Spleen (tissue), 11 donors: Measurements from ENCODE around the gene YTHDF2. TPM values are rescaled to one million over a fixed set of nuclear protein-coding genes. Genes with fewer than 3 reads are reported as not detected.
"Not testable (repeated sequence)": the region's sequence is repeated elsewhere in the genome, so short reads cannot be mapped to it uniquely, and the experiment has no call there.

Experiments used
- DNase-seq: peaks from one replicate; pipeline ENCODE4 v3.0.0-alpha.2; 2020
- H3K27ac ChIP-seq, 8 donors: fragments of 200-600 bp; sonication (generic) in 7 of 8; 1 replicate in 4 of 8; 2 replicates in 4 of 8; pipeline versions ENCODE4 v1.5.0 to v1.8.0; 2016 to 2021; ENCODE audit warnings: inconsistent platforms in 4 of 8, mild to moderate bottlenecking in 4 of 8, moderate library complexity in 1 of 8
- H3K27me3 ChIP-seq, 7 donors: fragments of 200-600 bp; sonication (generic) in 6 of 7; replicated peaks in 1 of 7; 1 replicate in 4 of 7; 2 replicates in 3 of 7; pipeline versions ENCODE4 v1.5.0 to v1.8.0; 2016 to 2021; ENCODE audit warnings: inconsistent platforms in 3 of 7, mild to moderate bottlenecking in 1 of 7
- H3K36me3 ChIP-seq, 6 donors: fragments of 200-600 bp; sonication (generic) in 5 of 6; 1 replicate in 4 of 6; 2 replicates in 2 of 6; pipeline versions ENCODE4 v1.5.0 to v1.8.0; 2016 to 2021; ENCODE audit warnings: inconsistent platforms in 2 of 6
- H3K4me1 ChIP-seq, 6 donors: fragments of 200-600 bp; sonication (generic) in 5 of 6; 1 replicate in 3 of 6; 2 replicates in 3 of 6; pipeline versions ENCODE4 v1.5.0 to v1.8.0; 2016 to 2021; ENCODE audit warnings: inconsistent platforms in 3 of 6
- H3K4me3 ChIP-seq, 8 donors: fragments of 200-600 bp; sonication (generic) in 7 of 8; 1 replicate in 4 of 8; 2 replicates in 4 of 8; pipeline versions ENCODE4 v1.5.0 to v1.8.0; 2016 to 2021; ENCODE audit warnings: inconsistent platforms in 4 of 8, mild to moderate bottlenecking in 4 of 8, moderate library complexity in 2 of 8
- H3K9me3 ChIP-seq, 8 donors: fragments of 200-600 bp; sonication (generic) in 7 of 8; 1 replicate in 4 of 8; 2 replicates in 4 of 8; pipeline versions ENCODE4 v1.5.0 to v1.8.0; 2016 to 2021; ENCODE audit warnings: inconsistent platforms in 4 of 8
- POLR2A ChIP-seq, 3 donors: fragments of 450-650 bp; IDR thresholded peaks; one replicate each; pipeline ENCODE4 v1.5.1; 2017; ENCODE audit warnings: antibody characterized with exemption in 3 of 3, mild to moderate bottlenecking in 1 of 3
- POLR2AphosphoS5 ChIP-seq, 3 donors: sonication (generic); formaldehyde crosslinking; IDR thresholded peaks; one replicate each; pipeline ENCODE4 v1.5.1; 2017; ENCODE audit warnings: antibody characterized with exemption in 3 of 3
- WGBS, 5 donors: extraction: QIAGEN DNeasy Blood & Tissue Kit in 3 of 5; methylation state at CpG; one replicate each; pipeline versions ENCODE4 v1.1.5 to v1.1.7; 2013 to 2018; 5-methylcytosine and 5-hydroxymethylcytosine counted together
- intact Hi-C: fragments of 100-400 bp; cut with DNase I; formaldehyde crosslinking; loops from one replicate; pipeline ENCODE4 v1.15.0; 2023; ENCODE audit warnings: low total_unique reads
- polyA plus RNA-seq, 3 donors: library from polyadenylated mRNA; stranded (reverse); fragments of 200-250 nt; gene quantifications; one replicate each; pipeline ENCODE4 v1.2.1, GENCODE V29; 2013
- total RNA-seq, 7 donors: library from RNA; depleted of rRNA in 3 of 7; stranded (reverse); fragments of >200 nt in 3 of 7; fragmentation: NEBNext Ultra II Directional in 4 of 7; extraction: Animal tissue kit (Norgen Biotek cat#: 25700) in 4 of 7; gene quantifications; one replicate each; pipeline versions ENCODE4 v1.1.0 to v1.2.1, GENCODE V29; 2016 to 2021
- TF ChIP-seq, protein P1 (sequence below), 11 experiments: fragments of 200-600 bp in 7 of 11; fragments of 450-650 bp in 4 of 11; sonication (generic) in 4 of 11; IDR thresholded peaks in 8 of 11; conservative IDR thresholded peaks in 3 of 11; 1 replicate in 7 of 11; 2 replicates in 4 of 11; pipeline versions ENCODE4 v1.4.0 to v1.8.0; 2016 to 2021; ENCODE audit warnings: antibody characterized with exemption in 11 of 11, inconsistent platforms in 4 of 11, mild to moderate bottlenecking in 1 of 11
- donor health status: healthy with polysubstance abuse.
- donor health status: DM: no; HTN: no; CAD: no; lungs with moderate emphysema.
- donor health status: DM: no; HTN: no; CAD: no.
- donor health status: Bipolar disorder and iron deficiency.
- donor health status: healthy.
- donor health status: DM: no; HTN: no; CAD: no.
- donor health status: DM: yes; HTN: yes; CAD: no.

The YTHDF2 gene
- total and polyA plus RNA-seq, 10 donors, result 31.4 to 67.5 (median 57.0) TPM

DNA sequence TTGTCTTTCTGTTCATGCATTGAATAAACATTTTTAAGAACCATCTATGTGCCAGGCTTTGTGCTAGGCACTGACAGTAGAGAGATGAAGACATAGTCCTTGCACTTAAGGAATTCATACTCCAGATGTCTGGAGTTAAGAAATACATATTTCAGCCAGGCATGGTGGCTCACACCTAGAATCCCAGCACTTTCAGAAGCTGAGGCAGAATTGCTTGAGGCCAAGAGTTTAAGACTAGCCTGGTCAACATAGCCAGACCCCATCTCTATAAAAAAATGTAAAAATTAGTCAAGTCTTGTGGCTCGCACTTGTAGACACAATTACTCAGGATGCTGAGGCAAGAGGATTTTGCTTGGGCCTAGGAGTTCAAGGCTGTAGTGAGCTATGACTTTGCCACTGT is 18.6 kb upstream of the YTHDF2 start:
- peaks cover 0 to 46% (median 23%) of the 10 kb centered on the region in 6 donors for H3K36me3 ChIP-seq
- H3K27me3 ChIP-seq, result no peaks in the 10 kb centered on the region
- TF ChIP-seq POLR2AphosphoS5 (IDR thresholded peaks at IDR 0.05), result no peak
- TF ChIP-seq, protein P1, sequence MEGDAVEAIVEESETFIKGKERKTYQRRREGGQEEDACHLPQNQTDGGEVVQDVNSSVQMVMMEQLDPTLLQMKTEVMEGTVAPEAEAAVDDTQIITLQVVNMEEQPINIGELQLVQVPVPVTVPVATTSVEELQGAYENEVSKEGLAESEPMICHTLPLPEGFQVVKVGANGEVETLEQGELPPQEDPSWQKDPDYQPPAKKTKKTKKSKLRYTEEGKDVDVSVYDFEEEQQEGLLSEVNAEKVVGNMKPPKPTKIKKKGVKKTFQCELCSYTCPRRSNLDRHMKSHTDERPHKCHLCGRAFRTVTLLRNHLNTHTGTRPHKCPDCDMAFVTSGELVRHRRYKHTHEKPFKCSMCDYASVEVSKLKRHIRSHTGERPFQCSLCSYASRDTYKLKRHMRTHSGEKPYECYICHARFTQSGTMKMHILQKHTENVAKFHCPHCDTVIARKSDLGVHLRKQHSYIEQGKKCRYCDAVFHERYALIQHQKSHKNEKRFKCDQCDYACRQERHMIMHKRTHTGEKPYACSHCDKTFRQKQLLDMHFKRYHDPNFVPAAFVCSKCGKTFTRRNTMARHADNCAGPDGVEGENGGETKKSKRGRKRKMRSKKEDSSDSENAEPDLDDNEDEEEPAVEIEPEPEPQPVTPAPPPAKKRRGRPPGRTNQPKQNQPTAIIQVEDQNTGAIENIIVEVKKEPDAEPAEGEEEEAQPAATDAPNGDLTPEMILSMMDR (IDR thresholded peaks at IDR 0.05 in 8 of 11, conservative IDR thresholded peaks at IDR 0.05 in 3 of 11), result no peak
- DNase-seq, result no peak
- no peak overlapping the region for H3K27ac ChIP-seq
- intact Hi-C loops, result no loop called here
- H3K9me3 ChIP-seq, result no peaks in the 10 kb centered on the region
- no peaks in the 10 kb centered on the region for H3K4me1 ChIP-seq
- no peak overlapping the region for H3K4me3 ChIP-seq
- WGBS, 5 donors, result 84 to 100% (median 96%) methylated on average over 1 of the region's 1 CpG

DNA sequence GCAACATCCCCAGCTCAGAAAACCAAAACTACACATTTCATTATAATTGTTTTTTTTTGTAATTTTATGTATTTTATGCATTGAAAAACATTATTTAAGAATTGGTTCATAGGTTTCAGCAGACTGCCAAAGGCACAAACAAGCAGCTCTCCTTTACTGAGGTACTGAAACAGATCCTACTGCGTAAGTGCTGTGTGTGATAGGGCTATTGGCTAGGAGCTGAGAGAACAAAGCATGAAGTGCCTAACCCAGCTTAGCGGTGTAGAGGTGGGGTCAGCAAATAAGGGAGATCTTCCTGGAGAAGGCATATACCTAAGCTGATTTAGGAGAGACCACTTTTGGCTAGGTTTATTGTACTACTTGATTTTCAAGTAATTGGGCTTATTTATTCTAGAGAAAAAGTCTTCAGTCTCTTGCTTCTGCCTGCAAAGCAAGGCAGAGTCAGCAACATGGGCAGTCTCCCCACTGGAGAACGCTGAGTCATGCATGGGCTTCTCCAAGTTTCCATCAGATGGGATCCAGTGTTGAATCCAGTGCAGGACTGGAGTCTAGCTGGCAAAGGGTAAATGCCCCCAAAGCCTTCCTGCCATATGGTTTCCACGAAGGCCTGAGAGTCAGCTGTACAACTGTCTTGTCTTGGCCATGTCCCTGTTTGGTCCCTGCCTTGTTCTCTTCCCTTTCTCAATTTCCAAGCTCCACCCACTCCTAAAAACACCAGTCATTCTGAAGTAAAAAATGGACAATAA is 18.0 kb upstream of the YTHDF2 start:
- WGBS, 5 donors, result 86 to 92% (median 89%) methylated on average over 4 of the region's 4 CpGs
- TF ChIP-seq POLR2A (IDR thresholded peaks at IDR 0.05) (no peak), POLR2AphosphoS5 (IDR thresholded peaks at IDR 0.05) (no peak)
- TF ChIP-seq, protein P1 (IDR thresholded peaks at IDR 0.05 in 8 of 11, conservative IDR thresholded peaks at IDR 0.05 in 3 of 11), result no peak
- no peak overlapping the region for H3K4me3 ChIP-seq
- no peaks in the 10 kb centered on the region for H3K4me1 ChIP-seq
- no peaks in the 10 kb centered on the region for H3K27me3 ChIP-seq
- DNase-seq, result no peak
- intact Hi-C loops, result no loop called here
- H3K27ac ChIP-seq, result peak overlapping the region in 1 of 8 donors; percentile 9
- no peaks in the 10 kb centered on the region for H3K9me3 ChIP-seq
- peaks cover 0 to 40% (median 18%) of the 10 kb centered on the region in 6 donors for H3K36me3 ChIP-seq

DNA sequence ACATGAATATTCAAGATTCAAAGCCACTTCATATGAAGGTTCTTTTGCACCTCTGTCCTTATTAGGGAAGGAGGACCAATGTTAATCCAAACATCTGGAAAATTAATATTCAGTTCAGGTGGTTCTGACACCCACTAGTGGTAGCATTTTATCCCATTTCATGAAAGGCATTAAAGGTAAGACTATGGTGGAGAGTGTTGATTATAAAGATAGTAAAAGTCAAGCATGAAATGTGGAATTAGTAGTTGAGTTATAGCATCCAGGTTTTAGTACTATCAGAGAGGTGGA is 17.5 kb upstream of the YTHDF2 start:
- H3K36me3 ChIP-seq, result peaks cover 0 to 35% (median 13%) of the 10 kb centered on the region in 6 donors
- no peaks in the 10 kb centered on the region for H3K27me3 ChIP-seq
- DNase-seq, result no peak
- no peaks in the 10 kb centered on the region for H3K4me1 ChIP-seq
- no peaks in the 10 kb centered on the region for H3K9me3 ChIP-seq
- TF ChIP-seq, protein P1 (IDR thresholded peaks at IDR 0.05 in 8 of 11, conservative IDR thresholded peaks at IDR 0.05 in 3 of 11), result no peak
- TF ChIP-seq POLR2AphosphoS5 (IDR thresholded peaks at IDR 0.05), result no peak
- no peak overlapping the region for H3K27ac ChIP-seq
- intact Hi-C loops, result no loop called here
- no peak overlapping the region for H3K4me3 ChIP-seq

DNA sequence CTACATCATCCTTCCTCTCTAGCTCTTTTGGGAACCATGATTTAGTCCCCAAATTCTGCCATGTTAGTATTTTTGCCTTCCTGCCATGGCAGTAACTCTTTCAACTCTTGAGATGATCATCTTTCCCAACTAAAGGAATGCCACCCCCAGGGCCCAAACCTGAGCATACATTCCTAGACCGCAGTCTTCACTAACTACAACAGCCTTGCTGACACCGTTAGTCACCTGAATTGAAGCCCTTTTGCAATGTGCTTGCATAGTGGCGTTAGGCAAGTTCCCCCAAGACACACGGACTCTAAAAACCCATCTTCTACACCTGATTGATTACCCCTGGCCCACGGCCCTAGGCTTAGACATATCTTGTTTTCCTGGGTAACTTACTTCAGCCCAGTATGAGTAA is 16.4 kb upstream of the YTHDF2 start:
- Histone ChIP-seq H3K4me3 (no peak overlapping the region), H3K9me3 (no peaks in the 10 kb centered on the region), H3K36me3 (peaks cover 0 to 24% (median 2%) of the 10 kb centered on the region in 6 donors), H3K27me3 (no peaks in the 10 kb centered on the region), H3K27ac (no peak overlapping the region), H3K4me1 (no peaks in the 10 kb centered on the region)
- intact Hi-C loops, result no loop called here
- TF ChIP-seq, protein P1 (IDR thresholded peaks at IDR 0.05 in 8 of 11, conservative IDR thresholded peaks at IDR 0.05 in 3 of 11), result no peak
- TF ChIP-seq POLR2AphosphoS5 (IDR thresholded peaks at IDR 0.05) (no peak), POLR2A (IDR thresholded peaks at IDR 0.05) (no peak)
- 67 to 85% (median 81%) methylated on average over 5 of the region's 5 CpGs for WGBS, 5 donors
- no peak for DNase-seq

DNA sequence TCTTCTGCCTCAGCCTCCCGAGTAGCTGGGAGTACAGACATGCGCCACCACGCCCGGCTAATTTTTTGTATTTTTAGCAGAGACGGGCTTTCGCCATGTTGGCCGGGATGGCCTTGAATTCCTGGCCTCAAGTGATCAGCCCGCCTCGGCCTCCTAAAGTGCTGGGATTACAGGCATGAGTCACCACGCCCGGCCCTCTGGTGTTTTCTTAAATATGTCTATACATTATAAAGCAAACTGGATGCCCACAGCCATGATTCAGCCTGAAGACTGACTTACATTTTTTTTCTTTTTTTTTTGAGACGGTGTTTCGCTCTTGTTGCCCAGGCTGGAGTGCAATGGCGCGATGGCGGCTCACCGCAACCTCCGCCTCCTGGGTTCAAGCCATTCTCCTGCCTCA is 14.8 kb upstream of the YTHDF2 start:
- DNase-seq, H3K4me1 ChIP-seq, H3K27ac ChIP-seq, intact Hi-C loops, H3K4me3 ChIP-seq, H3K27me3 ChIP-seq, H3K9me3 ChIP-seq: not testable (repeated sequence)
- peaks cover 0 to 10% (median 0%) of the 10 kb centered on the region in 6 donors for H3K36me3 ChIP-seq
- 94 to 96% (median 95%) methylated on average over 18 of the region's 18 CpGs for WGBS, 5 donors

DNA sequence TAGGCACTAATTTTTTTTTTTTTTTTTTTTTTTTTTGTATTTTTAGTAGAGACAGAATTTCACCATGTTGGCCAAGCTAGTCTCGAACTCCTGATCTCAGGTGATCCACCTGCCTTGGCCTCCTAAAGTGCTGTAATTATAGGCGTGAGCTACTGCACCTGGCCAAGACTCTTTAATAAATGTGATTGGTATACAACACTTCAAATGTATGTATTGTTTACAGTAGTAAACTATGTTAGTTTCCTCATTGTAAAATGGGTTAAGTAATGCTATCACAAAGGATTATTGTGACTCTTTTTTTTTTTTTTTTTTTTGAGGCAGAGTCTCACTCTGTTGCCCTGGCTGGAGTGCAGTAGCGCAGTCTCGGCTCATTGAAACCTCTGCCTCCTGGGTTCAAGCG is 11.4 kb upstream of the YTHDF2 start:
- DNase-seq, result not testable (repeated sequence)

More for the DNA sequence above, 11.4 kb upstream of the YTHDF2 start:
- H3K9me3 ChIP-seq, intact Hi-C loops, H3K27ac ChIP-seq, H3K27me3 ChIP-seq, H3K4me1 ChIP-seq, H3K36me3 ChIP-seq, H3K4me3 ChIP-seq: not testable (repeated sequence)
- WGBS, 5 donors, result 93 to 95% (median 94%) methylated on average over 5 of the region's 5 CpGs
